Right renal pelvis (tissue), 4 donors: ENCODE results near the gene PRR12. TPM values are rescaled to one million over a fixed set of nuclear protein-coding genes. Genes with fewer than 3 reads are reported as not detected.
"Not testable (repeated sequence)": the region's sequence is repeated elsewhere in the genome, so short reads cannot be mapped to it uniquely, and the experiment has no call there.

Experiments used
- DNase-seq, 4 donors: peaks; one replicate each; pipeline ENCODE4 v3.0.0-alpha.2; 2013; ENCODE audit warnings: low read depth in 4 of 4, low spot score in 3 of 4, missing footprints in 1 of 4
- polyA plus RNA-seq, 4 donors: library from polyadenylated mRNA; unstranded; fragments of 120-200 nt; gene quantifications; one replicate each; pipeline ENCODE4 v1.2.1, GENCODE V29; 2013; ENCODE audit not compliant: insufficient read length in 4 of 4

The PRR12 gene
- polyA plus RNA-seq, 4 donors, result 17.9 to 27.1 (median 20.2) TPM

DNA sequence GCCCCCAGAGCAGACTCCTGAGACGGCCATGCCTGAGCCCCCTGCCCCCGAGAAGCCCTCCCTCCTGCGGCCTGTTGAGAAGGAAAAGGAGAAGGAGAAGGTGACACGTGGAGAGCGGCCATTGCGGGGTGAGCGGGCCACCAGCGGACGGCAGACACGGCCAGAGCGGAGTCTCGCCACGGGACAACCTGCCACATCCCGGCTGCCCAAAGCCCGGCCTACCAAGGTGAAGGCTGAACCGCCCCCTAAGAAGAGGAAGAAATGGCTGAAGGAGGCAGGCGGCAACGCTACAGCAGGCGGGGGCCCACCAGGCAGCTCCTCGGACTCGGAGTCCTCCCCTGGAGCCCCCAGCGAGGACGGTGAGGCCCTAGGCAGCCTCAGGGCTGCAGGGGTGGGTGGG is 24.9 kb downstream of the PRR12 start:
- DNase-seq, result no peak

- DNase-seq, result no peak
Measured at GRCh38 chr19:49616532-49616931, 25.6 kb downstream of the PRR12 start.

GRCh38 chr19:49616945-49617344 is 26.0 kb downstream of the PRR12 start:
- no peak for DNase-seq

GRCh38 chr19:49617860-49618259 is 26.9 kb downstream of the PRR12 start:
- not testable (repeated sequence) for DNase-seq

- DNase-seq, result no peak
Measured at GRCh38 chr19:49624967-49625910, 34.3 kb downstream of the PRR12 start.

DNA sequence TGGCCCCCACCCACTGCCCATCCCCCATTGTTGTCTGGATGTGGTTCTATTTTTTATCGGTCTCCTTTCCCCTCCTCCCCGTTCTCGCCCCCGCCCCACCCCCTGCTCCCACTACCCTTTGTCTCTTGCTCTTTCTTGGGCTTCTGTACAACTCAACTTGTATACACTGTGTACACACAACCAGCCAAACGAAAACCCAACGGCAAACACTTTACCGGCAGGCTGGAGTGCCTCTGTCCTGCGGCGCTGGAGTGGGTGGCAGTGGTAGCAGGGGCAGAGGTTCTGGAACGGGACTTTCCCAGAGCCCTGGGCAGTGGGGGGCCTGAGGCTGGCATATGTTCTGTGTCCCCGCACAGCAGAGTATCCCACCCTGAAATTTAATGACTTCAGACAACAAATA is 35.2 kb downstream of the PRR12 start:
- no peak for DNase-seq

GRCh38 chr19:49629659-49630058 is 38.7 kb downstream of the PRR12 start:
- no peak for DNase-seq

DNA sequence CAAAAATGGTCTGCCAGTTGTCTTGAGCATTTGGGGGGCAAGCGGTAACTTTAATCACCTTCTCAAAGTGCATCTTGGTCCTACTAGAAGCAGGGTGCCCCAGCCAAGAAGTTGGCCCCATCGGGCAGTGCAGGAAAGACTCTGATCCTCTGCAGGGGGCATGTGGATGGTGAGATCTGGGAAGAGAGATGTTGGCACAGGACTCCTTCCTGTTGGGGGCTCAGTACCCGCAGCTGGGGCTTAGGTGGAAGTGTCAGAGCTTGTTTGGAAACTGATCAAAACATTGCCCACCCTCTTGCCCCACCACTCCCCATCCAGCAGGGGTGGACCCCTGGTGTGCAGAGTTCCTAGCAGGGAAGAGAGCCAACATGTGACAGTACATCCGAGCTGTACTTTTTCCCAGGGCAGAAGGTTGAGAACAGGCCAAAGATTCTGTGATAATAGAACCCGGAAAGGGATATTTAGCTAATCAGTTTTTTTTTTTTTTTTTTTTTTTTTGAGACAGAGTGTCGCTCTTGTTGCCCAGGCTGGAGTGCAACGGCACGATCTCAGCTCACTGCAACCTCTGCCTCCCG is 40.1 kb downstream of the PRR12 start:
- no peak for DNase-seq

DNA sequence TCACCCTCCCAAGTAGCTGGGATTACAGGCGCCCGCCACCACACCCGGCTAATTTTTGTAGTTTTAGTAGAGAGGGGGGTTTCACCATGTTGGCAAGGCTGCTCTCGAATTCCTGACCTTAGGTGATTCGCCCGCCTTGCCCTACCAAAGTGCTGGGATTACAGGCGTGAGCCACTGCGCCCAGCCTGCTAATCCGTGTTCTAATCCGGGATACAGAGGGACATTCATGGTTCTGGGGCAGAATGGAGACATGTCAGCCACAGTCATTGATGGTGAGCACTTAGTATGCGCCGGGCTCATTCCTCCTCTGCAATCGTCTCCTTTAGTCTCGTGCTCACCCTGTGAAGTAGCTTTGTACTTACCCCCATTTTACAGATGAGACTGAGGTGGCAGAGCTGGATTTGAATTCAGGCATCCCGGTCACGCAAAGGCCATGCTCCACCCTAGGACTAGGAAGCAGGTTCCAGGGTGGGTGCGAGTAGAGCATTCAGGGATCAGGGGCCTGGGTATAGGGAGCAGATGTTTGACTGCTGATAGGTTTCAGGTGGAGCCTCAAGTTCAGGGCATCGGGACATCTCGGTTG is 40.7 kb downstream of the PRR12 start:
- no peak for DNase-seq

GRCh38 chr19:49632576-49632975 is 41.6 kb downstream of the PRR12 start:
- DNase-seq, result no peak

GRCh38 chr19:49633273-49633672 is 42.3 kb downstream of the PRR12 start:
- not testable (repeated sequence) for DNase-seq

DNA sequence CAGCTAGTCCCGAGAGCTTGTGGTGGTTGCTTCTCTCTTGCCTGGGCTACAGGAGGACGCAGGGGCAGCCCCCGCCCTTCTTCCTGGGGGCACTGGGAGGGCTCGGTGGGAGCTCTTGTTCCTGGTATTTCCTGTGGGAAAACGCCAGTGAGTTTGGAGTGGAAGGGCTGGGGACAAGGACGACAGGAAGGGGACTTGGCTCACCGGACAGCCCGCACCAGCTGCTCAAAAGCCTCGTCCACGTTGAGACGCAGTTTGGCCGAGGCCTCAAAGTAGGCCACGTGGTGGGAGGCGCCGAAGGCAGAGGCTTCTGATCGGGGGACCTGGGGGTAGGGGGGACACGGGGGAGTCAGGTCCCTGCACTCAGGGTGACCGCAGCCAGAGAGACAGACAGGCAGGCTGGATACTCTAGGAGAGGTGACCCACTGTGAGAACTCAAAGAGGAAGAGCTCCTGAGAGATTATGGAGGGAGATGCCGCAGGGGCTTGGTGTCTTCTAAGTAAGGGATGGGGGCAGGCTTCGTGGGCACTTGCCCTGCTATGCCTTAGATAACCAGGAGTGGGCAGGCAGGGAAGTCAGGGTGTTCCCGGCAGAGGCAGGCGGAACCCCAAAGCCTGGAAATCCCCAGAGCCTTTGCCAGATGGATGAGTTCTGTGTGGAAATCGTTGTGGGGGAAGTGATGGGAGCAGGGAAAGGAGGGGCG is 44.7 kb downstream of the PRR12 start:
- DNase-seq, result no peak

GRCh38 chr19:49636233-49636932 is 45.4 kb downstream of the PRR12 start:
- no peak for DNase-seq

- DNase-seq, result no peak
Measured at GRCh38 chr19:49637821-49638738, 47.1 kb downstream of the PRR12 start.

DNA sequence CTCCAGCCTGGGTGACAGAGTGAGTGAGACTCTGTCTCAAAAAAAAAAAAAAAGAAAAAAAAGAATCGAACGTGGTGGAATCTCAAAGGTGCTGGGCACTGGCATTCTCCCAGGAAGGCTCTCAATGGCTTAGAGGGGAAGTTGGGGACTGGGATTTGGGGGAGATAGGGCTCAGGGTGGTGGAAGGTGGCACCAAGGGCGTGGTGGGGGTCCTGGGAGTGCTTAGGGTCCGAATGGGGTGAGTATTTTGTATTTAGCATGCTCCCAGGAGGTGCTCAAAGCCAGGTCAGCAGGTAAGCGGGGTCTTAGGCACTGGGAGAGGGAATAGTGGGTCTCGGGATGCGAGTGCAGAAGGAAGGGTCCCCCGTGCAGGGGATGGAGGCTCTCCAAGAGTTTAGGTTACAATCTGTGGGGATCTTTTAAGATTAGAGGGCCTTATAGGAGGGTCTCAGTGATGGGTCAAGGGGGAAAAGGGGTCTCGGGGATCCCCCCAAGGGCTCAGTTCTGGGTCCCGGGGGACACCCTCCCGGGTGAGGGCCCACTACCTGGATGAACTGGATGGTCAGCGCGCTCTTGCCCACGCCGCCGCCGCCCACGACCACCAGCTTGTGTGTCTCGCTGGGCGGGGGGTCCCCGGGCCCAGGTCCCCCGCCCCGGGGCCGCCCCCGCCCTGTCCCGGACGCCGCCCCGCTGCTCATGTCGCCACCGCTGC is 48.6 kb downstream of the PRR12 start:
- no peak for DNase-seq

DNA sequence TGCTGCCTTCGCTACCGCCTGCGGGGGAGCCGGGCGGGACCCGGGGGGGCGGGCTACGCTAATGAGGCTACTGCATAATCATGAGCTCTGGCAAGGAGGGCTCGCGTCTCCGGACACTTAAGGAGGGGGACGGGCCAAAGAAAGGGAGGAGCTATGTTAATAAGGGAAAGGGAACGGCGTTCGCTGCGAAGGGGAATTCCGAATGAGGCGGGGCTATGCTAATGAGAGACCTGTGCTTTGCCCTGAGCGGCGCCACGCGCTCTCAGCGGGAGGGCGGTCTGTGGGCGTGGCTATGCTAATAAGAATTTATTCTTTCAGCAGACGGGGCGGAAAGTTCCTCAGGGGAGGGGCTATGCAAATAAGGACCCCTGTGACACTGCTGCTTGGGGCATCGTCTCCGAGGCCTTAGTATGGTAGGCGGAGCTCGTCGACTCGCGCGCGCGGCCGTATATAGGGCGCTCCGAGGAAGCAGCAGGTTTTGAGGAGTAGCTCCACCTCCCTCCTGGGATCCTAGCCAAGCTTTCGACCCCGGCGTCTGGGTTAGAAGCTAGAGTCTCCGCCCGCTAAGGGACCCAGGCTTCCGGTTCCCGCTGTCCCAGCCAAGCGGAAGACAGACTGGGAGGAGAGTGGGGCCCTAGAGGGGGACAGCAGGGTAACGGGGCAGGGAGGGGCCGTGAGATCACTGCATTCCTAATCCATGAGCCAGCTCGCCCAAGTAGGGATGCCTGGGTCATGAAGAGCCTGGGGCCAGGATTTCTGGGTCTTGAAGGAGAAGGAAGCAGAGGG is 49.3 kb downstream of the PRR12 start, which contains the start of gene RRAS:
RRAS (minus strand) TSS at position 31 of the 786 bp plus-strand sequence. CDS start 45 bp downstream, outside the sequence.
- DNase-seq, result peak; percentile 99 to 100 (median 100)

GRCh38 chr19:49641688-49642491 is 50.9 kb downstream of the PRR12 start, which contains the start of gene SCAF1:
Gene SCAF1, plus strand, starts transcription at chr19:49642209. Its CDS starts 2,818 bp downstream, at chr19:49645027.
- peak; percentile 96 to 98 (median 96) for DNase-seq
